H7 (cell line): ENCODE results near the gene AMELX. TPM values are rescaled to one million over a fixed set of nuclear protein-coding genes. Genes with fewer than 3 reads are reported as not detected.

Experiments used
- DNase-seq: peaks from one replicate; pipeline ENCODE4 v3.0.0; 2012
- H3K27me3 ChIP-seq: 2 replicates; pipeline ENCODE4 v1.6.0; 2011; ENCODE audit warnings: mild to moderate bottlenecking, low read length; ENCODE audit not compliant: control insufficient read depth, insufficient read depth
- H3K36me3 ChIP-seq: replicated peaks from 2 replicates; pipeline ENCODE4 v1.5.1; 2011; ENCODE audit warnings: low read length; ENCODE audit not compliant: control insufficient read depth, insufficient read depth
- H3K4me3 ChIP-seq: 2 replicates; pipeline ENCODE4 v1.5.1; 2011; ENCODE audit warnings: low read depth, mild to moderate bottlenecking, control low read depth, low read length, moderate library complexity; ENCODE audit not compliant: insufficient read depth
- total RNA-seq: library from RNA; depleted of rRNA; stranded (reverse); fragments of >200 nt; shearing (Covaris generic); gene quantifications from 2 replicates; pipeline ENCODE4 v1.2.3, GENCODE V29; 2014; rRNA removed

The AMELX gene
- total RNA-seq = not detected in 2 replicates

GRCh38 chrX:11293113-11293512 is at the start of gene AMELX:
Gene AMELX (plus strand): TSS chrX:11293413. CDS start chrX:11294789, 1,376 bp downstream.
- Histone ChIP-seq H3K36me3 (no peaks in the 10 kb centered on the region), H3K4me3 (no peak within 1 kb of the TSS), H3K27me3 (peaks cover 1% of the 10 kb centered on the region; the same call in 1 of the 2 replicates)
- DNase-seq = no peak

GRCh38 chrX:11244636-11245035 is 48.6 kb upstream of the AMELX start:
- DNase-seq = no peak
- Histone ChIP-seq H3K36me3 (no peaks in the 10 kb centered on the region), H3K27me3 (no peaks in the 10 kb centered on the region), H3K4me3 (no peak overlapping the region)

GRCh38 chrX:11254417-11255109 is 38.6 kb upstream of the AMELX start:
- Histone ChIP-seq H3K4me3 (no peak overlapping the region), H3K27me3 (no peaks in the 10 kb centered on the region), H3K36me3 (no peaks in the 10 kb centered on the region)
- no peak for DNase-seq

DNA sequence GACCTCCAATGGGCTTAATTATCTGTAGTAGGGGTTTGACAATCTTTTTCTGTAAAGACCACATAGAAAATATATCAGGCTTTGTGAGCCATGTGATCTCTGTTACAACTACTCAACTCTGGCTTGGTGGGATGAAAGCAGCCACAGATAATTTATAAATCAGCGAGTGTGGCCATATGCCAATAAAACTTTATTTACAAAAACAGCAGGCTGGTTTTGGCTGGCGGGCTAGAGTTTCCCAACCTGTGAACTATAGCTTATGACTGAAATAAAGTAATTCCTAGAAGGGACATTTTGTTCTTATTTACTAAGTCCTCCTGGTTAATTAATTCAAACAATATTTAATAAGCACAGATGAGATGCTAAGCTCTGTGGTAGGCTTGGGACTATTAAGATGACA is 35.9 kb upstream of the AMELX start:
- no peaks in the 10 kb centered on the region for H3K27me3 ChIP-seq
- no peaks in the 10 kb centered on the region for H3K36me3 ChIP-seq
- H3K4me3 ChIP-seq = no peak overlapping the region
- no peak for DNase-seq

GRCh38 chrX:11257711-11258110 is 35.5 kb upstream of the AMELX start:
- Histone ChIP-seq H3K36me3 (no peaks in the 10 kb centered on the region), H3K4me3 (no peak overlapping the region), H3K27me3 (no peaks in the 10 kb centered on the region)
- no peak for DNase-seq

DNA sequence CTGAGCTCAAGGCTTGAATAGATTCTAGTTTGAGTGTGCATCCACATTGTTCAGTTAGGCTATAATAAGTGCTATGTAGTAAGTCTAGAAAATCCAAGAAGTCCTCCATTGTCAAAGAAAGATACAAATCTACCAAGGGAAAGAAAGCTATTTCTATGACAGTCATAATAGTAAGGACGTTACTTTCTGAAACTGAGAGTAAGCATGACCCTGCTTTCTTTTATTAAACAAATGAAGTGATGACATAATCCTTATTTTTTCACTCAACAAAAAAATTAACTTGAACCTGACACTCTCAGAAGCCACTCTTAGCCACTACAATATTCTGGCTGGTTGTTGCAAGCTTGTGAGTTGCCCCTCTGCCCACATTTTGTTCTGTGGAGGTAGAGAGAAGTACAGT is 33.8 kb upstream of the AMELX start:
- no peak overlapping the region for H3K4me3 ChIP-seq

GRCh38 chrX:11261260-11261659 is 32.0 kb upstream of the AMELX start:
- no peaks in the 10 kb centered on the region for H3K36me3 ChIP-seq
- no peak for DNase-seq
- H3K4me3 ChIP-seq = no peak overlapping the region
- H3K27me3 ChIP-seq = no peaks in the 10 kb centered on the region

More for the DNA sequence above, 33.8 kb upstream of the AMELX start:
- DNase-seq = no peak
- H3K27me3 ChIP-seq = no peaks in the 10 kb centered on the region
- H3K36me3 ChIP-seq = no peaks in the 10 kb centered on the region

- Histone ChIP-seq H3K4me3 (no peak overlapping the region), H3K27me3 (no peaks in the 10 kb centered on the region), H3K36me3 (no peaks in the 10 kb centered on the region)
- no peak for DNase-seq
Observed at GRCh38 chrX:11264925-11265324, 28.3 kb upstream of the AMELX start.

- DNase-seq = no peak
- H3K4me3 ChIP-seq = no peak overlapping the region
- no peaks in the 10 kb centered on the region for H3K36me3 ChIP-seq
- H3K27me3 ChIP-seq = no peaks in the 10 kb centered on the region
Observed at GRCh38 chrX:11265352-11265751, 27.9 kb upstream of the AMELX start.

DNA sequence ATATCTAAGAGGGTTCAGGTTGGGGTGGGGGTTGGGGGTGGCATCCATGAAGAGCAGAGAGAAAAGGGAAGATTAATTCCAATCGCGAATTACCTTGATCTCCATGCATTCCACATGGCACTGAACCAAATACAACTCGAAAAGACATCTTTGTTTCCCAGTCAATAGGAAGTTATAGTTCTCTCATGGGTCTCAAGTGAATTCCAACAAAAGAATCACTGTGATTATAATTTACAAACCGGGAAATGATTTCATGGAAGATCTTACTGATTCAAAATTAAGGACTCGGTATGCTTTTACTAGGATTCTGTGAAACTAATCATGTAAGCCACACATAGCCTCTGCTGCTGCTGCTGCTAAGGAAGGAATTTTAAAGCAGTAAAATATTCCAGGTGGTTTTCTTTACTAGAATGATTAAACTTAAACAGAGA is 26.6 kb upstream of the AMELX start:
- no peak for DNase-seq
- Histone ChIP-seq H3K4me3 (no peak overlapping the region), H3K27me3 (no peaks in the 10 kb centered on the region), H3K36me3 (no peaks in the 10 kb centered on the region)

DNA sequence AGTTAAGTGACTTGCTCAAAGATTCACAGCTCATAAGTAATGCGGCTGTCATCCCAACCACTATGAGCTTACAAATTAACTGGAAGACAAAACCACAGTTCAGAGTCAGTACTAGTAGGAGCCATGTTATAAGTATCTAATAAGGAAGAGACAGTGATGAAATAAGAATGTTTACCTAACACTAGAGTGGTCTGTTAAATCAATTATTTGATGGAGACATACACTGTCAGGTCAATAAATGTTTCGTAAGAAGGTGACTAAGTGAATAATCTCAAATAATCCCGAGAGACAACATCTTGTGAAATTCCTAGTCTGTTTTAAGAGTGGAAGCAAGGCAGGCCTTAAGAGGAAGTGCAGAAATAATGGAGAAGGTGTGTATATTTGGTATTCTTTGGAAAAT is 25.8 kb upstream of the AMELX start:
- Histone ChIP-seq H3K36me3 (no peaks in the 10 kb centered on the region), H3K4me3 (no peak overlapping the region), H3K27me3 (no peaks in the 10 kb centered on the region)
- no peak for DNase-seq

DNA sequence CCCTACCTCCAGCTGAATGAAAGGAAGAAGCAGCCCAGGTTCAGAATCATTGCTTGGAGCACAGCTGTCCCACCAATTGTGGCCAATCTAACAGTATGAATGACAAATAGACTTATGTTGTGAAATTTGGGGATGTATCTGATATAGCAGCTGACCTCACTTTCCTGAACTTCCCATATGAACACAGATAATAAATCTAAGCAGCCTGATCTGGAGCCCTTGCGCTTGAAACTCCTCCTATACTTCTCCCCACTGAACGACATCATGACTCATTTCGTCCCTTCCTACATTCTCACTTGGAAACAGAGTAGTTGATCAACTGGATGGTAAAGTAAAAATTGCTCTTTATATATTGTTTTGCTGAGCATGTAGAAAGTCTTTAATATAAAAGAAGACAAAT is 24.2 kb upstream of the AMELX start:
- Histone ChIP-seq H3K36me3 (no peaks in the 10 kb centered on the region), H3K27me3 (no peaks in the 10 kb centered on the region), H3K4me3 (no peak overlapping the region)
- DNase-seq = no peak

DNA sequence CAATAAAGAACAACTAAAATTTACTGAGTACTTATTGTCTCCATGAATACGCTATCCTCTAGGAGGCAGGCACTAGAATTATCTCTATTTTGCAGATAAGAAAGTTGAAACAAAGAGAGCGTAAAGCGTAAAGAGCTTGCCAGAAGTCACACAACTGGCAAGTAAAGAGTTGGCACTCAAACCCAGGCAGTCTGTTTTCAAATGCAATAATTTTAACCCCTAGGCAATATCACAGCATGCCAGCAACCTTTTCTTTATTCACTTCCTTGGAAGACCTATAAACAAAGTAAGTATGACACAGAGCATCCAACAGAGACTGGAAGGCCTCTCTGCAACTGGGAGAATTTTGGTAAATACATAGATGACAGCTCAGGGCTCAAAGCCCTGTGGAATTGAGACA is 23.2 kb upstream of the AMELX start:
- H3K36me3 ChIP-seq = no peaks in the 10 kb centered on the region
- H3K27me3 ChIP-seq = no peaks in the 10 kb centered on the region
- no peak overlapping the region for H3K4me3 ChIP-seq
- DNase-seq = no peak

- H3K4me3 ChIP-seq = no peak overlapping the region
Observed at GRCh38 chrX:11272290-11272689, 20.9 kb upstream of the AMELX start.

GRCh38 chrX:11272863-11273262 is 20.4 kb upstream of the AMELX start:
- Histone ChIP-seq H3K4me3 (no peak overlapping the region), H3K27me3 (no peaks in the 10 kb centered on the region), H3K36me3 (no peaks in the 10 kb centered on the region)
- DNase-seq = no peak

More at GRCh38 chrX:11272290-11272689, 20.9 kb upstream of the AMELX start:
- Histone ChIP-seq H3K36me3 (no peaks in the 10 kb centered on the region), H3K27me3 (no peaks in the 10 kb centered on the region)
- DNase-seq = no peak

GRCh38 chrX:11273544-11273943 is 19.7 kb upstream of the AMELX start:
- Histone ChIP-seq H3K4me3 (no peak overlapping the region), H3K36me3 (no peaks in the 10 kb centered on the region), H3K27me3 (no peaks in the 10 kb centered on the region)
- no peak for DNase-seq
